OCI-M2 (cell line): ENCODE data around the gene TUBA3E.
"Not testable (repeated sequence)": the region's sequence is repeated elsewhere in the genome, so short reads cannot be mapped to it uniquely, and the experiment has no call there.

Experiments
- DNase-seq: peaks from one replicate; lab custom pipeline; 2025; ENCODE audit not compliant: unreplicated experiment; lab: John Stamatoyannopoulos, UW

The TUBA3E gene

DNA sequence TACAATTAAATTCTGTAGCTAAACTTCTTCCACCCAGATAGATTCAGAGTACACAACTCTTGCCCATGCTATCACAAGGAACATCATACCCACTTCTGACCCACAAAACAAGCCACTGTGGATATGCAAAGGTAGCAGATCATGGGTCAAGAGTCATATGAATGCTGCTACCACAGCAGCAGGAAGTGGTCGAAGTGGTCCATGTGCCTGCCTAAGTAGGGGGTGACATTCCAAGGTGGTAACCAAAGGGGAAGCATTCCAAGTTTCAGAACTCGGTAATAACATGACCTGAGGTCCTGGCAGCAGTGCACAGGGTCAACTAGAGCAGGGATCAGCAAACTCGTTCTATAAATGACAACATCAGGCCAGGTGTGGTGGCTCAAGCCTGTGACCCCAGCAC is 5.8 kb downstream of the TUBA3E start:
- DNase-seq: not testable (repeated sequence)

DNA sequence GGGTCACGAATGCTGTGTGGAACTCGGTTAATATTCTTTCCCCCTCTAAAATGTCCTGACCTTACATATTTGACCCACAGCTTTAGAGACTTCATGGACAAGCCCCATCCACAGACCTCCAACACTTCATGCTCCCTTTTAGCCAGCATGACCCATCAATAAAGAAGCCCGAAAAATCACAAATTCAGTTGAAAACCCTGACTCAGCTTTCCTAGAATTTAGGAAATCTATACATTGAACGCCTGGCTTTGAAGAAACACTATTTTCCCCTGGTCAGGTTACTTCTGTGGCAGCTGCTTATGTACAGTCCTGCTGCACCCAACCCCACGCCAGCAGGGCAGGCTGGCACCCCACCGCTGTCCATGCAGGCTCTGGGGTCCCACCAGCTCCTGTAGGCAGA is 6.9 kb downstream of the TUBA3E start:
- DNase-seq: not testable (repeated sequence)

DNA sequence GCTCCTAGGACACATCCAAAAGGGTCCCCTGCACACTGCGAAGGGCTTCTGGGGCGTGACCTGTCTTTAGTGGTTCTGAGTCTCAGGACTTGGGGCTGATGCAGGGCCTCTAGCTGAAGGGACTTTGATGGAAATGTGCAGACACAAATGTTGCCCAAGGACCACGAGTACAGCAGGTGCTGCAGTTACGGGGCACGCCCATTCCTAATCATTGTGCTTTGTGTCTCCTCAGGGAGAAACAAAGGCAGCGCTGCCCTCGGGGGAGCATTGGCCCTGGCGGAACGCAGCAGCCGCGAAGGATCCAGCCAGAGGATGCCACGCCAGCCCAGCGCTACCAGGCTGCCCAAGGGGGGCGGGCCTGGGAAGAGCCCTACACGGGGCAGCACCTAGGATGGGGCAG is 8.0 kb downstream of the TUBA3E start:
- no peak for DNase-seq

DNA sequence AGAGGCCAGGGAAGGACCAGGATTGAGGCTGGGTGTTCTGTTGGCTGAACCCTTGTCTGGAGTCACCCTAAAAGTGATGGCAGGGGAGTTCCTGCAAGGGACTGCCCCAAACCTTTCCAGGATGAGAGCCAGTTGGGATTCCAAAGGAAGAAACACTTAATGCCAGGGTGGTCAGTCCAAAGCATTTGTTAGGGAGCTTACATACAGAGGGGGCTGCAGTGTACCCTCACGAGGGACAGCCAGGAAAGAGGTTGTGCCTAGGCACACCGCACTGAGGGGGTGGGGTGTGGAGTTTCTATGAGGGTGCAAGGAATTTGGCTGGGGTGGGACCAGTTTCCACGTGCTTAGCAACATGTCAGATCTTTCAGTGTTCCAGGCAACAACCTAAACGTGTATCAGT is 9.3 kb downstream of the TUBA3E start:
- DNase-seq: not testable (repeated sequence)

DNA sequence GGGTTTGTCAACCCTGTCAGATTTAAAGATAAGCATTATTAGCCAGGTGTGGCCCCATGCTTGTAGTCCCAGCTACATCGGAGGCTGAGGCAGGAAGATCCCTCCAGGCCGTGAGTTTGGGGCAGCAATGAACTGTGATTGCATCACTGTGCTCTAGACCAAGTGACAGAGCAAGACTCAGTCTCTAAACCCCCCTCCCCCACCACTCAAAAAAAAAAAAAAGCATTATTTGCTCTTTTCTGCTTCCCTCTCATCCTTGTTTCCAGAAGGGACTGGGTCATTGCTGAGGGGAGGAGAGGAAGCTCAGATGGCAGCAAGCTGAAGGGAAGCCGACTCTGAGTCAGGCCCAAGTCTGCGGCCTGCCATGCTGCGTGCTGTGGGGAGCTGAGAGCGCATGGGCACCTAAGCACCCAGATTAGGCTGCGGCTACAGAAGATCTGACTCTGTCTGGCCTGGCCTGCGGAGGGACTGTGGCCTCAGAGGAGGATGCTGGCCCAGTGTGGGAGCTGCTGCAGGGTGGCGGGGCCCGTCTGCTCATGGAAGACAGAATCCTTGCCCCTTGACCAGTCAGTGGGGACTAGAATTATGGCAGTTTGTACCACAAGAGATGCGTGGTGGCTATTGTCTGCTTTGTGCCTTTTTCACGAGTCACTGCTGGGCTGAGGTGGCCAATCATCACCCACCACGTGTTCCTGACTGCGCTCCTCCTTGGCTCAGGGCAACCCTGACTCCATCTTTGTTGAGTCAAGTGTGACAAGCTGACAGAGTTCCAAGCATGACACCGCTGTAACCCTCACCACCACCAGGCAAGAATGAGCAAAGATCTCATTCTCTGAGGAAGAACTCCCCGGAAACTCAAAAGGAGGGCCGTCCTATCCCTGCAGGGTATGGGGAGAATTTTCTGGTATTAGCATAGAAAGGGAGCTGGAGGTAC is 10.1 kb downstream of the TUBA3E start:
- not testable (repeated sequence) for DNase-seq

DNA sequence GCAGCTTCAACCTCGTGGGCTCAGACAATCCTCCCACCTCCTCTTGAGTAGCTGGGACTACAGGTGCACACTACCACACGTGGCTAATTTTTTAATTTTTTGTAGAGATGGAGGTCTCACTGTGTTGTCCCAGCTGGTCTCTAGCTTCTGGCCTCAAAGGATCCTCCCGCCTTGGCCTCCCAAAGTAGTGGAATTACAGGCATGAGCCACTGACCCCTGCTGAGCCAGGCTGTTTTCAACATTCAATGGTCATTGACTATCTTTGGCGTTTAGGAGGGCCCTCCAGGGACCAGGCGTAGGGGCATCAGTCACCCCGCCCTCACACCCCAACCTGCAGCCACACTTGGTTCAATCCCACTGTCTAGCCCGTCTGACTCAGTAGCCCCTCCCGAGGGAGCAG is 11.0 kb downstream of the TUBA3E start:
- DNase-seq: no peak

DNA sequence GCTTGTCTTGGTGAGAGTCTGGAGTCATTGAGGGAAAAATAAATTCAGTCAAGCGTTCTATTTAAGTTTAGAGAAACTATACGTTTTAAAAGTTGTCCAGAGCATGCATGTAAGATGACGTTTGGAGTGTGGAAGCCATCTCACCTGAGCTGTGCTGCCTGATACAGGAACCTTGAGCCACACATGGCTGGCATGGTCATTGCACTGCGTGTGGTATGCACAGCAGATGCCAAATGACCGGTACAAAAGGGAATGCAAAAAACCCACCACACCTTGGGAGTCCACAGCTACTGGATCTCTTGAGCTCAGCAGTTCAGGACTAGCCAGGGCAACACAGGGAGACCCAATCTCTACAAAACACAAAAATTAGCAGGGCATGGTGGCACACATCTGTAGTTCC is 11.8 kb downstream of the TUBA3E start:
- DNase-seq: no peak

DNA sequence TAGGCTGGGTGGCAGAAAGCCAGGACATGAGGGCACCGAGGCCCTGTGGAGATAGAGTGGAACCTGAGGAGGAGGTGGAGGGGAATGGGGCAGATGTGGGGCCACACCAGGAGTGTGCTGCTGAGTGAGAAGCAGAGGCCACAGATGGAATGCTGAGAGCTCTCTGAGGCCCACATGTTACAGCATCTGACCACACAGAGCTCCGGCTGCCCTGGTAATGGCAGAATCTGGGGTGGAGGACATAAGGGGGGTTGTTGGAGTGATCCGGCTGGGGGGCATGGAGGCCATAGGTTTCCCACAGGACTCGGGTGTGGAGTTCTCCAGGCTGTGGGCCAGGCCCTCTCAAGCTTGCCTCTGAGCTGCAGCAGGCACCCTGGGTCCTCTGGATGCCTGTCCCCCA is 12.3 kb downstream of the TUBA3E start:
- no peak for DNase-seq

DNA sequence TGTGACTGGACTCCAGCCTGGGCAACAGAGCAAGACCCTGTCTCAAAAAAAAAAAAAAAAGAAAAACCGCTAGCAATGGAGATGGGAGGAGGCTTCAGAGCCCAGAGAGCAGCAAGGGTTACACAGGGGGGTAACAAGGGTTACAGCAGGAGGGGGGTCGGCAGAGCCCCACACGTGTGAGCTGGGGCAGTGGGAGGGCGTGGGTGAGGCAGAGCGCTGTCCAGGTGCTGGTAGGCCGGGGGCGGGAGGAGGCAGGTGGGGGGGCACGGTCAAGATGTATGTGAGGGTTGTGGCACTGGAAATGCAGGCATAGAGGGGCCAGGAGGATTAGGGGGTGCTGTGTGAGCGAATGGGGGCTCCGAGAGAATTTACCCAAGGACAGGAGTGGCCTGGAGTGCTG is 12.8 kb downstream of the TUBA3E start:
- no peak for DNase-seq

DNA sequence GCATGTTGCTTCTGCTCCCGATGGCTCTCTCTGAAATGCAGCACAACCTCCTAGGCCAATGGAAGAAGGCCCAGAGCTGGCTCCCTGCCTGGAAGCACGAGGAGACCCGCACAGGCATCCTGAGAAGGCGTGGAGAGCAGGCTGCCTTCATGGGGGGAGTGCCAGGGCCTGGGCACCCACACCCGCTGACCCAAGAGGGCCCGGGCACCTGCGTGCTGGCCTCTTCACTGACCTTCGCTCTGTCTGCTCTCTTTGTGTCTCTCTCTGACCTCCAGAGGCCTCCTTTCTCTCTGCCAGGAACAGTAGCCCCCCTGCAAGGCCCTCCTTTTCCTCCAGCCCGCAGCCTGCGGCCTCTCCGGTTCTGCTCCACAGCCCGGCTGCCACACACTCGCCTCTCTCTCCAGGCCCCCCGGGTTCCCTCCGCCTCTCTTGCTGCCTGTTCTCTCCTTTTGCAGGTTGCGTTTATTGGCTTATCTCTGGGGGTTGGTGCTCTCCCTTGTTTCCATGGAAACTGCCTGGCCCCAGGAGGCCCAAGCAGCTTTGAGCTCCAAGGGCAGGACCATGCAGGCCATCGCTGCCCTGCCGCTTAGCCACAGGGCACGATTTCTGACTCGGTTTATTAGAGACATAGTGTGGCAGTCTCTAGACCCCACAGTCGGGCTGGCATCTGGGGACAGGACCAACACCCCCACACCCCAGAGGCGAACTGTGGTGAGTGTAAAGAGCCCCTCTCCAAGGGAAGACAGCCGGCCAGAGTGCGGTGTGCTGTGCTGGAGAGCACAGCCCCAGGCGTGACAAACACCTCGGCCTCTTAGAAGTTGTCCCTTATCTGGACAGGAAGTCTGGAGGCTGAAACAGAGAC is 14.5 kb downstream of the TUBA3E start:
- DNase-seq: no peak

DNA sequence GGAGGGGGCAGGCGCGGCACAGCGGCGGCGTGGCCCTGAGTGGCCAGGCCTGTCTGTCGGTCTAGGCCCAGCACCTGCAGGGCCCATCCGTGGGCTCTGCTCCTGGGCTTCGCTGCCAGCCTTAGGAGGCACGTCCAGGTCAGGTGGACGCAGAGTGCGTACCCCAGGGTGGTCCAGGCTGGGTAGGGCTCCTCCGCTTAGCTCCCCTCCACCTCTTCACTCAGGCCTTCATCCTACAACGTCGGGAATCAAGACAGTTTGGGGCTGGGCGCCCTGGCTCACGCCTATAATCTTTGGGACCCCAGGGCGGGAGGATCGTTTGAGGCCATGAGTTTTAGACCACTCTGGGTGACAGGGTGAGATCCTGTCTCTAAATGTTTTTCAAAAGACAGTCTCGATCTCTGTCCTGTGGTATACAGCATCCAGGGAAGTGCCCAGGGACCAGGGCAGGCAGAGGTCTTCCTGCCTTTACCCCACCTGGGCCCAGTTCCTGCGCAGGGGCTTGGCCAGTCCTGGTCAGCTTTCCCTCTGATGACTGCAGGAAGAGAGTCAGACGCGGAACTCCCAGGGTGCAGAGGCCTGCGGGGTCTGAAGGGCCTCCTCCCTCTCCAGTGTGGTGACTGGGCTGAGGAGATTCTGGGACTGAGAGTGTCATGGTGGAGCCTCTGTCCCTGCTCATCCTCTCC is 15.3 kb downstream of the TUBA3E start:
- DNase-seq: not testable (repeated sequence)

DNA sequence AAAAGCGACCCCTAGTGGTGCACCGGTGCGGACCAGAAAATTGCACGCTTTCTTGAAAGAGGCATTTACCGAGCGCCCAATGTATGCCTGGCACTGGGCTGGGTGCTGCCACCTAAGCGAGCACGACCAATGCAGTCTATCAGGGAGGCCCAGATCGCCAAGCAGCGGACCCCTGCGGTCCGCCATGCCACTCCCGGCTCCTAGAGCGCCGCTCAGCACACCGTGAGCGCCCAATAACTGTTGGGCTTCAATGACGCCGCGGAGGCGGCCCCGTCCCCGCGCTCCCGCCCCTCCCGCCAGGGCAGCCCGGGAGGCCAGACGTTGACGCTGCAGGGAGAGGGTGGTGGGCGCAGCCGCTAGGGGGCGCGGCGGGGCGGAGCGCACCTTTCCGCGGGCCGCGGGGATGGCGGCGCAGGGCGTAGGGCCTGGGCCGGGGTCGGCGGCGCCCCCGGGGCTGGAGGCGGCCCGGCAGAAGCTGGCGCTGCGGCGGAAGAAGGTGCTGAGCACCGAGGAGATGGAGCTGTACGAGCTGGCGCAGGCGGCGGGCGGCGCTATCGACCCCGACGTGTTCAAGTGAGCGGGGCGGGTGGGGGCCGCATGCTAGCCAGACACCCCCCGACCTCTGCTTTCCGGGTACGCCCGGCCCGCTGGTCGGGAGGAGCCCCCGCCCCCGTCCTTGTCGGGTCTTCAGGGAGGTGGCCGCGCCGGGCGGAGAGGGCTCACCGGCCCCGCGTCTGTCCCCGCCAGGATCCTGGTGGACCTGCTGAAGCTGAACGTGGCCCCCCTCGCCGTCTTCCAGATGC is 16.2 kb downstream of the TUBA3E start, which contains the start of gene MZT2B:
Gene MZT2B, plus strand, starts transcription at position 383 of the 803 bp plus-strand sequence. Its CDS starts 21 bp downstream, at position 404.
- peak; percentile 21 for DNase-seq

DNA sequence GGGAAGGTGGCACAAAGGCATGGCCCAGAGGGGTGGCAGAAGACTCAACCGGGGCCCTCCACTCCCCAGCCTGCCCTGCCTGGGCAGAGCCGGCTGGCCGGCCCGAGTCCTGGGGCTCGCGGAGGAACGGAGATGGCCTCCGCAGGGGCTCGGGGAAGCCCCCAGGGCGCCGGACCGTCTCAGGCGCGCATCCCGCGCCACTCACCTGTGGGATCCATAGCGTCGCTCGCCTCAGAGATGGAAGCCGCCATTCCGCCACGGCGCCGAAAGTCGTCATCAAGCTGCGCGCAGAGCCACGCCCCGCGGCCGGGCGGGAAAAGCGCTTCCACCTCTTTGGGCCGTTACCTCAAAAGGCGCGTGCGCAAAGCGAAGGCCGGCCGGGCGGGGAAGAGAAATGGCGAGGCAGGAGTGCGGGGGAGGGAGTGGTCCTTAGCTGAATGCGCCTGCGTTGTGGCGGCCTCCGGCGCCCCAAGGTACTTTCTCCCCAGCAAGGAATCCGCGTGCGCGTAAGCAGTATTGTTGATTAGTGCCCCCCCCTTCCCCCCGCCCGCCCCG is 16.8 kb downstream of the TUBA3E start, which contains the start of gene SMPD4:
Gene SMPD4, minus strand, starts transcription at position 278 of the 555 bp plus-strand sequence. CDS start 5,010 bp downstream, outside the sequence.
- peak; percentile 57 for DNase-seq

DNA sequence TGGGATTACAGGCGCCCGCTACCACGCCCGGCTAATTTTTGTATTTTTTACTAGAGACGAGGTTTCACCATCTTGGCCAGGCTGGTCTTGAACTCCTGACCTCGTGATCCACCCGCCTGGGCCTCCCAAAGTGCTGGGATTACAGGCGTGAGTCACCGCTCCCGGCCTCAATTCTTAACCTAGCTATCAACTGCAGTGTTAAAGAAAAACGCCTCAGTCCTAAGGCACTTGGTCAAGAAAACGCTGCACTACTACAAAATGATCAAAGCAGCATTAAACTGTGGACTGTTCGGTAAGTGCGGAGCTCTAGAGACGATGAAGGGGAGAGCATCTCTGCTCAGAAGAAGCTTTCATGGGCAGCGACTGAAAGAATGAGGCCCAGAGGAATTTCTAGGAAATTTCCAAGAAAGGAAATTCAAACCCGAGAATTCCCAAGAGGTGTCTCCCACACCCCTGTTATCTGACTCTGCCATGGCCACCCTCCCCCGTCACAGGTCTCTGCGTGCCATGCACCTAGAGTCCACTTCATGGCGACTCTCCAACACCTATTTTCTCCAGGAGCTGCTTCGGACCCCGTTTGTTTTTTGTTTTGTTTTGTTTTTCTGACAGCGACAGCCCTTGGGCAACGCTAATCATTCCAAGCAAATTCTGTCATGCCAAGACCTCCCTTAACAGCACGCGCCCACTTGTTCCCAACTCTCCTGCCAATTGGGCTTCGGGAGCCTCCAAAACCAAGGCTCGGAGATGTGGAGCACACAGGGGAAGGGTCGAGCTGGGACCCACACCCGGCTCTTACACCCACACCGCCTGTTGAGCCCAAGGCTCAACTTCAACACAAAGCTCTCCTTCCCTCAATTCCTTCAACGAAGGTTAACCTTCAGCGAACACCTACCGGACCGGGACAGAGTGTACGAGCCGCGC is 17.6 kb downstream of the TUBA3E start:
- not testable (repeated sequence) for DNase-seq

DNA sequence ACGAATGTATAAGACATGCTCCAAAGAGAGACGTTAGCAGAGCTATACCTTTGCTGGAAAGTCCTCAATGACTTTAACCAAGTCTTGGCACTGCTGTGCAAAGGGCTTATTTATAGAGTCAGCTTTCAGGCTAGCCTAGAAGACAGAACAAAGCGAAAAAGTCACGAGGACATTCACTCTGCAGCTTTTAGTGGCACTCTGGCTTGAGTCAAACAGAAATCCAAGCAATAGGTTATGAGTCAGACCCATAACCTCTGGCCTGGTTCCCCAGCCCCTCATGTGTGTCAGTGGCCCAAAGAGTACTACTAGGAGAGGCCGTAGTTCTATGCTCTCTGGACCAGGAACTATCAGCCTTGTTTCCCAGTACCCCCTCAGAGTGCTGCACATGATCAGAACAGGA is 23.4 kb downstream of the TUBA3E start:
- not testable (repeated sequence) for DNase-seq

DNA sequence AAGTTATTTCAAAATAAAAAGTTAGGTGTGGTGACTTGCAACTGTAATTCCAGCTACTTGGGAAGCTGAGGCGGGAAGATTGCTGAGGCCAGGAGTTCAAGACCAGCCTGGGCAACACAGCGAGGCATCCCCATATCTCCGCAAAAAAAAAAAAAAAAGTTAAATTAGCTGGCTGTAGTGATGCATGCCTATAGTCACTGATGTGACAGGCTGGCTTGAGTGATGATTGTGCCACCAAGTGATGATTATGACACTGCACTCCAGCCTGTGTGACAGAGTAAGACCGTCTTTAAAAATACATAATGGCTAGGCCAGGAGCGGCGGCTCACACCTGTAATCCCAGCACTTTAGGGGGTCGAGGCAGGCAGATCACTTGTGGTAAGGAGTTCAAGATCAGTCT is 28.3 kb downstream of the TUBA3E start:
- no peak for DNase-seq

DNA sequence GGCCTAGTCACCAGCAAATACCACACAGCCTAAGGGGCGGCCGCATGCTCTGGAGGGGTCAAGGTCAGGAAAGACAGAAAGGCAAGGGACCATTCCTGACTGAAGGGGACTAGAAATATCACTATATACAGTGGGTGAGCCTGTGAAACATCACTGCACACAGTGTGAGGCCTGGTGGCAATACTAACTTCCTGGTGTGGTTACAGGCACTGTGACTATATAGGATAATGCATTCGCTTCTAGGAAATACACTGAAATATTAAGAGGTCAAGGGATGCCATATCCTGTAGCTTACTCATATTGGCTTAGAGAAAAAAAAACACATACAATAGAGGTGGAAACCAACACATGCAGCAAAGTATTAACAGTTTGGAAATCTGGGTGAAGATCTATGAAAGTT is 29.1 kb downstream of the TUBA3E start:
- DNase-seq: not testable (repeated sequence)

DNA sequence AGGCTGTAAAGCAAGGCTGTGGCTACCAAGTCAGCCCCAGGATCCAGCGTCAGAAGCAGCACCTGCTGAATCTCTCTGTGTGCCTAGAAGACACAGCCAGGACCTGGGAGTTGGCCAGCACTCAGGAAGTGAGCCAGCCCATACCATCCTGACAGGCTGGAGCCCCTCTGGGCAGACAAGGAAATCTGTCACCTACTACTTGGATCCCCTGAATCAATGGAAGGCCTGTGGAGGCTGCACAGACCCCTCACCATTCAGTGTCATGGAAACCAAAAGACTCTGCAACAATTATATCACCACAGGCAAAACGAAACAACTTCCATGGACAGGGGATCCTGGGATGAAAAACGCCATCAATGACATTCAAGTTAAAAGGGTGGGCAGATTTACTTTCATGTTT is 31.6 kb downstream of the TUBA3E start:
- DNase-seq: not testable (repeated sequence)
